Osteocyte (in vitro differentiated cells): ENCODE results near the gene PPP2R5E. TPM values are rescaled to one million over a fixed set of nuclear protein-coding genes. Genes with fewer than 3 reads are reported as not detected.
"Not testable (repeated sequence)": the region's sequence is repeated elsewhere in the genome, so short reads cannot be mapped to it uniquely, and the experiment has no call there.

Experiments
- DNase-seq: peaks from one replicate; pipeline ENCODE4 v3.0.0; 2021; ENCODE audit warnings: mixed read lengths; ENCODE audit not compliant: unreplicated experiment; ENCODE audit errors: extremely low spot score
- H3K27ac Mint-ChIP-seq: one replicate; pipeline ENCODE4 v1.8.0; 2021; ENCODE audit warnings: mild to moderate bottlenecking, mixed read lengths; ENCODE audit not compliant: unreplicated experiment
- H3K27me3 Mint-ChIP-seq: one replicate; pipeline ENCODE4 v1.8.0; 2021; ENCODE audit warnings: mixed read lengths; ENCODE audit not compliant: unreplicated experiment
- H3K36me3 Mint-ChIP-seq: one replicate; pipeline ENCODE4 v1.8.0; 2021; ENCODE audit warnings: mixed read lengths; ENCODE audit not compliant: unreplicated experiment
- H3K4me1 Mint-ChIP-seq: one replicate; pipeline ENCODE4 v1.8.0; 2021; ENCODE audit warnings: mixed read lengths; ENCODE audit not compliant: unreplicated experiment
- H3K4me3 Mint-ChIP-seq: one replicate; pipeline ENCODE4 v1.8.0; 2021; ENCODE audit warnings: mild to moderate bottlenecking, moderate library complexity, mixed read lengths; ENCODE audit not compliant: unreplicated experiment
- H3K9me3 Mint-ChIP-seq: one replicate; pipeline ENCODE4 v1.8.0; 2021; ENCODE audit warnings: mixed read lengths; ENCODE audit not compliant: unreplicated experiment
- total RNA-seq: library from RNA; stranded (reverse); gene quantifications from 2 replicates; pipeline ENCODE4 v1.2.1, GENCODE V29; 2021
- TF ChIP-seq, protein P1 (sequence below): fragments of 200-600 bp; sonication (generic); IDR thresholded peaks from 2 replicates; pipeline ENCODE4 v1.5.0; 2021; ENCODE audit warnings: antibody characterized with exemption, mild to moderate bottlenecking, moderate library complexity

The PPP2R5E gene
- total RNA-seq, 1 donor from 2014 or later, result 43.3 TPM

DNA sequence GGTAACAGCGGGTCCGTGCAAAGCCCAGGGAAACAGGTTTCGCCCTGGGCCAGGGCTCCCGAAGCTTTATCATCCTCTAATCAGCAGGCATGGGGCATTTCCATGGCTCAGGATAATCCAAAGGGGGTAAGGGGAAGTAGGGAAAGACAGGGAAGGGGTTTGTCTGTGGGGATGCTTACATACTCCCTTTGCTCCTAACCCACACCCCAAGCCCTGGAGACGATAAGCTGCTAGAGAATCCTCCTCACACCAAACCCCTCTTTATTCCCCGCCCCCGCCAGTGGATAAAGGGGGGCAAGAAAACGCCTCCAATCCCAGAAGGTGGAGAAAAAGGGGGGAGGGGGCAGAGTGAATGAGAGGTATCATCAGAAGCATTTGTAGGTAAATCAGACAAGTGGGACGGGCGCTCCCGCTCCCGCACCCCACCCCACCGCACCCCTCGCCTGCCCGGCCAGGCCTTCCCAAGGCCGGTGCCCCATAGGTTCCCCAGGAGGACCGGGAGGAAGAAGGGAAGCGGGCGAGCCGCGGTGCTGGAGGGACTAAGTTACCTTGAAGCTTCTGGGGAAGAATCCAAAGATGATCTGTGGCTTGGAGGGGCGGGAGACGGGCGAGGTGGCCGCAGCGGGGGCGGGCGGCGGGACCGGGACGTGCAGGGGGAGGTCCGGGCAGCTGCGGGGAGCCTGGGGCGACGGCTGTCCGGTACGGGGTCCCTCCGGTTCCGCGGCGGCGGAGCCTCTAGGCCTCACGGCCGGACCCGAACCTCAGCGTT is 762 bp downstream of the PPP2R5E start:
- Mint-ChIP-seq H3K4me1 (peaks cover 25% of the 10 kb centered on the region), H3K27ac (peak overlapping the region; percentile 76), H3K36me3 (peaks cover 11% of the 10 kb centered on the region), H3K27me3 (no peaks in the 10 kb centered on the region), H3K4me3 (peak overlapping the region; percentile 94), H3K9me3 (no peaks in the 10 kb centered on the region)
- TF ChIP-seq, protein P1, sequence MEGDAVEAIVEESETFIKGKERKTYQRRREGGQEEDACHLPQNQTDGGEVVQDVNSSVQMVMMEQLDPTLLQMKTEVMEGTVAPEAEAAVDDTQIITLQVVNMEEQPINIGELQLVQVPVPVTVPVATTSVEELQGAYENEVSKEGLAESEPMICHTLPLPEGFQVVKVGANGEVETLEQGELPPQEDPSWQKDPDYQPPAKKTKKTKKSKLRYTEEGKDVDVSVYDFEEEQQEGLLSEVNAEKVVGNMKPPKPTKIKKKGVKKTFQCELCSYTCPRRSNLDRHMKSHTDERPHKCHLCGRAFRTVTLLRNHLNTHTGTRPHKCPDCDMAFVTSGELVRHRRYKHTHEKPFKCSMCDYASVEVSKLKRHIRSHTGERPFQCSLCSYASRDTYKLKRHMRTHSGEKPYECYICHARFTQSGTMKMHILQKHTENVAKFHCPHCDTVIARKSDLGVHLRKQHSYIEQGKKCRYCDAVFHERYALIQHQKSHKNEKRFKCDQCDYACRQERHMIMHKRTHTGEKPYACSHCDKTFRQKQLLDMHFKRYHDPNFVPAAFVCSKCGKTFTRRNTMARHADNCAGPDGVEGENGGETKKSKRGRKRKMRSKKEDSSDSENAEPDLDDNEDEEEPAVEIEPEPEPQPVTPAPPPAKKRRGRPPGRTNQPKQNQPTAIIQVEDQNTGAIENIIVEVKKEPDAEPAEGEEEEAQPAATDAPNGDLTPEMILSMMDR, result no peak
- DNase-seq, result peak; percentile 57

- no peaks in the 10 kb centered on the region for H3K27me3 Mint-ChIP-seq
- no peaks in the 10 kb centered on the region for H3K9me3 Mint-ChIP-seq
- peaks cover 5% of the 10 kb centered on the region for H3K4me1 Mint-ChIP-seq
- no peak overlapping the region for H3K27ac Mint-ChIP-seq
- no peak overlapping the region for H3K4me3 Mint-ChIP-seq
- H3K36me3 Mint-ChIP-seq, result peaks cover 37% of the 10 kb centered on the region
- TF ChIP-seq, protein P1, result no peak
- no peak for DNase-seq
Measured at GRCh38 chr14:63535918-63536317, 7.3 kb downstream of the PPP2R5E start.

GRCh38 chr14:63533474-63533873 is 9.7 kb downstream of the PPP2R5E start:
- Mint-ChIP-seq H3K4me1 (peaks cover 2% of the 10 kb centered on the region), H3K27ac (no peak overlapping the region), H3K4me3 (no peak overlapping the region), H3K9me3 (no peaks in the 10 kb centered on the region), H3K27me3 (no peaks in the 10 kb centered on the region), H3K36me3 (peaks cover 31% of the 10 kb centered on the region)
- DNase-seq, result no peak
- TF ChIP-seq, protein P1, result no peak

DNA sequence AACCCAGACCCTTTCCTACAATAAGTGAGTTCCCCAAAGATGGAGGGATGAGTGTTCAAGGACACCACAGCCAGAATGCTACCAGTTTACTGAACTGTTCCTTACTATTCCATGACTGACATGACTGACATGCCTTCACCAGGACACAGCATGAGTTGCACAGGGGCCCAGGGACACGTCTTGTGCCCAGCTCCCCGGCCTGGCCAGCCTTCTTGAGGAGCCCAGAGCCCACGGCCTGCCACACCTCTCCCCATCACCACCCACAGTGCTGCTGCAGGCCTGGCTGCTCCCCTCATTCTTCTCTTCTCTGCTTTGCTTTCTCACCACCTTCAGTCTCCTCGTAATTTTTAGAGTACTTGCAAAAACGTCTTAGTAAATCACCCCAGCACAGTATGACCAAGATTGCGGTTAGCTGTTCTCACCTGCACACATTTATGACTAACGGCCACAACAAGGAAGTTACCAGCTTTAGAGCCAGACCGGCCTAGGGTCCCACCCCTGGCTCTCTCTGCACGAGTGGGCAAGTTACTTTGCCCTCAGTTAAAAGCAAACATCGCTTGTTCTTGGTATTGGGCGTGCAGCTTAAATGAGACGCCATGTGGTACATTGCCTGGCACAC is 18.5 kb downstream of the PPP2R5E start:
- Mint-ChIP-seq H3K36me3 (peaks cover 11% of the 10 kb centered on the region), H3K27me3 (no peaks in the 10 kb centered on the region), H3K4me1 (peaks cover 8% of the 10 kb centered on the region), H3K9me3 (no peaks in the 10 kb centered on the region), H3K27ac (no peak overlapping the region), H3K4me3 (no peak overlapping the region)
- TF ChIP-seq, protein P1, result no peak
- DNase-seq, result no peak

- no peak for DNase-seq
- Mint-ChIP-seq H3K9me3 (no peaks in the 10 kb centered on the region), H3K36me3 (peaks cover 11% of the 10 kb centered on the region), H3K27ac (no peak overlapping the region), H3K4me1 (peaks cover 8% of the 10 kb centered on the region), H3K4me3 (no peak overlapping the region), H3K27me3 (no peaks in the 10 kb centered on the region)
- TF ChIP-seq, protein P1, result no peak
Measured at GRCh38 chr14:63523735-63524426, 19.3 kb downstream of the PPP2R5E start.

DNA sequence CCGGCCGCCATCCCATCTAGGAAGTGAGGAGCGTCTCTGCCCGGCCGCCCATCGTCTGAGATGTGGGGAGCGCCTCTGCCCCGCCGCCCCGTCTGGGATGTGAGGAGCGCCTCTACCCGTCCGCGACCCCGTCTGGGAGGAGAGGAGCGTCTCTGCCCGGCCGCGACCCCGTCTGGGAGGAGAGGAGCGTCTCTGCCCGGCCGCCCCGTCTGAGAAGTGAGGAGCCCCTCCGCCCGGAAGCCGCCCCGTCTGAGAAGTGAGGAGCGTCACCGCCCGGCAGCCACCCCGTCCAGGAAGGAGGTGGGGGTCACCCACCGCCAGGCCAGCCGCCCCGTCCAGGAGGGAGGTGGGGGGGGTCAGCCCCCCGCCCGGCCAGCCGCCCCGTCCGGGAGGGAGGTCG is 20.7 kb downstream of the PPP2R5E start:
- Mint-ChIP-seq H3K4me1 (peaks cover 10% of the 10 kb centered on the region), H3K36me3 (peaks cover 11% of the 10 kb centered on the region)
- DNase-seq, H3K27me3 Mint-ChIP-seq, H3K4me3 Mint-ChIP-seq, H3K27ac Mint-ChIP-seq, H3K9me3 Mint-ChIP-seq: not testable (repeated sequence)
